Measurements from ENCODE around the gene BOC. TPM values are rescaled to one million over a fixed set of nuclear protein-coding genes. Genes with fewer than 3 reads are reported as not detected.

The BOC gene
- total RNA-seq, 1 donor from 2014 or later = 20.2 TPM

DNA sequence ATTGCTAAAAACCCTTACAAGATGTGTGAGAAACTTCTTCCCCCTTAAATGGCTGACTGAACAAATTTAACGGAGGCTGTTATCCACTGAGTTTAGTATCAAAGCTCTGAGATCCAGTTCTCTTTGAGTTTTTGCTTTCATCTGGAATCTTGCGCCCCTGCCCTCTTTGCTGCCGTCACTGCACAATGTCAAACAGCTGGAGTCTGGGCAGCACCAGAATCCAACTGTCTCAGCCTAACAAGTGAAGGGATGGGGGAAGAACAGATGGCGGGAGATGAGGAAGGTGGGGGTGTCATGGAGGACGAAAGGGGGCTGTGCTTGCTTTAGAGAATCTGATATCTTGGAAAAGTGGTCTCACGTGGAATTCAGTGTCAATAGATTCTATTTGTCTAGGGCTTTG lies 7.0 kb upstream of the BOC start:
- no peaks in the 10 kb centered on the region for H3K4me1 ChIP-seq (ENCODE audit: insufficient read depth, low read length)
- no peak for FAIRE-seq
- H3K36me3 Mint-ChIP-seq (ENCODE audit: low read depth, unreplicated experiment) = no peaks in the 10 kb centered on the region

DNA sequence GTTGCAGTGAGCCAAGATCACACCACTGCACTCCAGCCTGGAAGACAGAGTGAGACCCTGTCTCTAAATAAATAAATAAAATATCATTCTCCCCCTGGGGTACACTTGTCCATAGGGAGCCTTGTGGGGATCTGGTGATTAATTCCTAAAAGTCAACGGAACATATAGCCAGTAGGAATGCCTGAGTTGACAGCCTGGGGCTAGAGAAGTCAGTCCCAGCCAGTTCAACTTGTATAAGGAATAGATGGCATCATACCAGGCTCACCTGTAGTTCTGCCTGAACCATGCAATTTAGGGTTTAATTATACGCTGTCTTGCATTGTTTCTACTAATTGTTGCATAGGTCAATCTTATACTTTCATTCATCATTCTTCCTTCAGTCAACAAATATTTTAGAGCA lies 5.9 kb upstream of the BOC start:
- no peaks in the 10 kb centered on the region for H3K9me3 Mint-ChIP-seq (ENCODE audit: unreplicated experiment)
- no peak for TF ChIP-seq EZH2 (IDR thresholded peaks at IDR 0.05; ENCODE audit: insufficient read depth, low read length)
- TF ChIP-seq, protein P1, sequence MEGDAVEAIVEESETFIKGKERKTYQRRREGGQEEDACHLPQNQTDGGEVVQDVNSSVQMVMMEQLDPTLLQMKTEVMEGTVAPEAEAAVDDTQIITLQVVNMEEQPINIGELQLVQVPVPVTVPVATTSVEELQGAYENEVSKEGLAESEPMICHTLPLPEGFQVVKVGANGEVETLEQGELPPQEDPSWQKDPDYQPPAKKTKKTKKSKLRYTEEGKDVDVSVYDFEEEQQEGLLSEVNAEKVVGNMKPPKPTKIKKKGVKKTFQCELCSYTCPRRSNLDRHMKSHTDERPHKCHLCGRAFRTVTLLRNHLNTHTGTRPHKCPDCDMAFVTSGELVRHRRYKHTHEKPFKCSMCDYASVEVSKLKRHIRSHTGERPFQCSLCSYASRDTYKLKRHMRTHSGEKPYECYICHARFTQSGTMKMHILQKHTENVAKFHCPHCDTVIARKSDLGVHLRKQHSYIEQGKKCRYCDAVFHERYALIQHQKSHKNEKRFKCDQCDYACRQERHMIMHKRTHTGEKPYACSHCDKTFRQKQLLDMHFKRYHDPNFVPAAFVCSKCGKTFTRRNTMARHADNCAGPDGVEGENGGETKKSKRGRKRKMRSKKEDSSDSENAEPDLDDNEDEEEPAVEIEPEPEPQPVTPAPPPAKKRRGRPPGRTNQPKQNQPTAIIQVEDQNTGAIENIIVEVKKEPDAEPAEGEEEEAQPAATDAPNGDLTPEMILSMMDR (IDR thresholded peaks at IDR 0.05; ENCODE audit: insufficient read depth, low read depth, low read length) = no peak
- no peak for FAIRE-seq

More for the DNA sequence above, 7.0 kb upstream of the BOC start:
- Histone ChIP-seq H3K36me3 (ENCODE audit: insufficient read depth, low read length) (no peaks in the 10 kb centered on the region), H2AFZ (ENCODE audit: low read depth, low read length) (no peak overlapping the region), H4K20me1 (ENCODE audit: insufficient read depth, low read length) (no peaks in the 10 kb centered on the region), H3K4me2 (ENCODE audit: low read length) (no peak overlapping the region), H3K9me3 (ENCODE audit: insufficient read depth, low read depth, low read length) (no peaks in the 10 kb centered on the region), H3K27me3 (ENCODE audit: insufficient read depth, low read length) (peaks cover 5% of the 10 kb centered on the region), H3K4me3 (ENCODE audit: insufficient read depth, low read depth, low read length) (no peak overlapping the region), H3K79me2 (ENCODE audit: insufficient read depth, low read length) (no peaks in the 10 kb centered on the region), H3K27ac (ENCODE audit: low read depth, low read length) (no peak overlapping the region), H3K9ac (ENCODE audit: low read length) (no peak overlapping the region)
- no peaks in the 10 kb centered on the region for H3K4me1 Mint-ChIP-seq (ENCODE audit: low read depth, unreplicated experiment)
- no peak overlapping the region for H3K4me3 Mint-ChIP-seq (ENCODE audit: unreplicated experiment)
- no peak for TF ChIP-seq EZH2 (IDR thresholded peaks at IDR 0.05; ENCODE audit: insufficient read depth, low read length)
- TF ChIP-seq, protein P1 (IDR thresholded peaks at IDR 0.05; ENCODE audit: insufficient read depth, low read depth, low read length) = no peak
- no peak for DNase-seq (ENCODE audit: low read depth)
- no peak overlapping the region for H3K27ac Mint-ChIP-seq (ENCODE audit: unreplicated experiment)
- H3K9me3 Mint-ChIP-seq (ENCODE audit: unreplicated experiment) = no peaks in the 10 kb centered on the region
- H3K27me3 Mint-ChIP-seq (ENCODE audit: low read depth, unreplicated experiment) = peaks cover 4% of the 10 kb centered on the region

DNA sequence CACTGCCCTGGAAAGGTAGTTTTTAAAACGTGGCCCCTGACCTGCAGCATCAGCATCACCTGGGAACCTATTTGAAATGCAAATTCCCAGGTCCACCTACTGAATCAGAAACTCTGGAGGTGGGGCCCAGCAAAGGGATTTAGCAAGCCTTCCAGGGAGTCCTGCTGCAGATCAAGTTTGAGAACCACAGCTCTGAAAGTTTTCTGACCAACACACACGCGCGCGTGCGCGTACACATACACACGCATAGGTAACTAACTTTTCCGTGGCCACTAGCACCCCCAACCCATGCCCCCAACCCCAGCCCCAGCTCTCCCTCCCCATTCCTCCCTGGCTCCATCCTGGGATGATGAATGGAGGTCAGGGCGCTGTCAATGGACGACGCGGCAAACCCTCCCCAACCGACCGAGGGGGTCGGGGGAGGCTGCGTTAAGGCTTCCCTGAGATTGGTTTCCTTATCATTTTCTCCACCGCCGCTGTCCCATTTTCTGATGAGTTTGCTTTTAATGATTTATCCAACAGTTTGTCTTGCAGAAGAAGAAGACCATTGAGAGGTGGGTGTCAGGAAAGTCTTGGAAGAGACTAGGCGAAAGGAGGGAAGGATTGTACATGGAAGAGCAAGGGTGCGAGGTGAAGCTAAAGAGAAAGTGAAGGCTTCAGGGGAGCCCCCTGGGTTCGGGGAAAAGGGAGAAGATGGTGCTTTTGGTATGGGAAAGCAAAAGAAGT lies 590 bp upstream of the BOC start:
- H3K4me3 ChIP-seq (ENCODE audit: insufficient read depth, low read depth, low read length) = peak overlapping the region; percentile 76
- peak overlapping the region; percentile 1 for H3K27ac Mint-ChIP-seq (ENCODE audit: unreplicated experiment)
- peaks cover 20% of the 10 kb centered on the region for H3K4me1 ChIP-seq (ENCODE audit: insufficient read depth, low read length)
- FAIRE-seq = no peak
- H3K27ac ChIP-seq (ENCODE audit: low read depth, low read length) = peak overlapping the region; percentile 88
- H2AFZ ChIP-seq (ENCODE audit: low read depth, low read length) = peak overlapping the region; percentile 96
- no peaks in the 10 kb centered on the region for H4K20me1 ChIP-seq (ENCODE audit: insufficient read depth, low read length)
- no peaks in the 10 kb centered on the region for H3K27me3 Mint-ChIP-seq (ENCODE audit: low read depth, unreplicated experiment)
- no peaks in the 10 kb centered on the region for H3K9me3 Mint-ChIP-seq (ENCODE audit: unreplicated experiment)
- H3K27me3 ChIP-seq (ENCODE audit: insufficient read depth, low read length) = no peaks in the 10 kb centered on the region
- no peaks in the 10 kb centered on the region for H3K36me3 ChIP-seq (ENCODE audit: insufficient read depth, low read length)
- peak overlapping the region; percentile 88 for H3K4me3 Mint-ChIP-seq (ENCODE audit: unreplicated experiment)
- peak overlapping the region; percentile 90 for H3K9ac ChIP-seq (ENCODE audit: low read length)
- peaks cover 22% of the 10 kb centered on the region for H3K4me1 Mint-ChIP-seq (ENCODE audit: low read depth, unreplicated experiment)
- no peaks in the 10 kb centered on the region for H3K9me3 ChIP-seq (ENCODE audit: insufficient read depth, low read depth, low read length)
- no peaks in the 10 kb centered on the region for H3K36me3 Mint-ChIP-seq (ENCODE audit: low read depth, unreplicated experiment)
- peaks cover 18% of the 10 kb centered on the region for H3K79me2 ChIP-seq (ENCODE audit: insufficient read depth, low read length)
- H3K4me2 ChIP-seq (ENCODE audit: low read length) = peak overlapping the region; percentile 99
- peak; percentile 31 for DNase-seq (ENCODE audit: low read depth)
- no peak for TF ChIP-seq EZH2 (IDR thresholded peaks at IDR 0.05; ENCODE audit: insufficient read depth, low read length)
- TF ChIP-seq, protein P1 (IDR thresholded peaks at IDR 0.05; ENCODE audit: insufficient read depth, low read depth, low read length) = no peak

More for the DNA sequence above, 5.9 kb upstream of the BOC start:
- Histone ChIP-seq H2AFZ (ENCODE audit: low read depth, low read length) (no peak overlapping the region), H3K4me1 (ENCODE audit: insufficient read depth, low read length) (no peaks in the 10 kb centered on the region), H3K9ac (ENCODE audit: low read length) (no peak overlapping the region), H4K20me1 (ENCODE audit: insufficient read depth, low read length) (no peaks in the 10 kb centered on the region), H3K27me3 (ENCODE audit: insufficient read depth, low read length) (peaks cover 5% of the 10 kb centered on the region), H3K4me3 (ENCODE audit: insufficient read depth, low read depth, low read length) (no peak overlapping the region), H3K9me3 (ENCODE audit: insufficient read depth, low read depth, low read length) (no peaks in the 10 kb centered on the region), H3K4me2 (ENCODE audit: low read length) (no peak overlapping the region), H3K36me3 (ENCODE audit: insufficient read depth, low read length) (no peaks in the 10 kb centered on the region), H3K27ac (ENCODE audit: low read depth, low read length) (no peak overlapping the region), H3K79me2 (ENCODE audit: insufficient read depth, low read length) (no peaks in the 10 kb centered on the region)
- H3K36me3 Mint-ChIP-seq (ENCODE audit: low read depth, unreplicated experiment) = no peaks in the 10 kb centered on the region
- H3K4me3 Mint-ChIP-seq (ENCODE audit: unreplicated experiment) = no peak overlapping the region
- H3K27me3 Mint-ChIP-seq (ENCODE audit: low read depth, unreplicated experiment) = peaks cover 4% of the 10 kb centered on the region
- DNase-seq (ENCODE audit: low read depth) = no peak
- H3K4me1 Mint-ChIP-seq (ENCODE audit: low read depth, unreplicated experiment) = no peaks in the 10 kb centered on the region
- H3K27ac Mint-ChIP-seq (ENCODE audit: unreplicated experiment) = no peak overlapping the region
